ENCODE data around the gene FAM177B.

The FAM177B gene
- 0 to 1.7 (median 0.30) reads per million in 9 experiments for total RNA-seq

DNA sequence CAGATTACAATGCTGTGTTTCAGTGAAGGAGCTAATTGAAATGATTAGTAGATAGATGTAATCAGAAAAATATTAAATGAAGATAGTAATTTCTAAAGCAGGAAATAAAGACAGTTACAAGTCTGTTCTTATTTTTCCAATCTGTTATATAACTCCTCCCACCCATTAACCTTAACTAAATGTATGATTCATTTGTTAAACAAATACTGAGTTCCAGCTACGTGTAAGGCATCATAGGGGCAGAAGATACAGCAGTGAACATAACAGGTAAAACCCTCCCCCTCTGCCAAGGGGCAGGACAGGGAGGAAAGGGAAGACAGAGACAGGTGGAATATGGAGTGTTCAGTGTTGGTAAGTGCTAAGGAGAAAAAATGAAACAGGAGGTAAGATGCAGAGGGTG lies at the start of gene FAM177B:
FAM177B (plus strand) TSS at position 231 of the 400 bp plus-strand sequence. CDS start 9,344 bp downstream, outside the sequence.
- no peak within 1 kb of the TSS for H3K27ac Mint-ChIP-seq
- no peak within 1 kb of the TSS for H3K4me3 Mint-ChIP-seq
- no peaks in the 10 kb centered on the region for H3K27me3 Mint-ChIP-seq
- DNase-seq (no peak), ATAC-seq (replicated peaks) (no peak)
- H3K4me1 Mint-ChIP-seq (ENCODE audit: low read depth in 2 of 2): peaks cover 0 to 1% of the 10 kb centered on the region in 2 donors
- peaks cover 35% of the 10 kb centered on the region for H3K36me3 Mint-ChIP-seq (ENCODE audit: insufficient read depth)
- H3K9me3 Mint-ChIP-seq: no peaks in the 10 kb centered on the region

DNA sequence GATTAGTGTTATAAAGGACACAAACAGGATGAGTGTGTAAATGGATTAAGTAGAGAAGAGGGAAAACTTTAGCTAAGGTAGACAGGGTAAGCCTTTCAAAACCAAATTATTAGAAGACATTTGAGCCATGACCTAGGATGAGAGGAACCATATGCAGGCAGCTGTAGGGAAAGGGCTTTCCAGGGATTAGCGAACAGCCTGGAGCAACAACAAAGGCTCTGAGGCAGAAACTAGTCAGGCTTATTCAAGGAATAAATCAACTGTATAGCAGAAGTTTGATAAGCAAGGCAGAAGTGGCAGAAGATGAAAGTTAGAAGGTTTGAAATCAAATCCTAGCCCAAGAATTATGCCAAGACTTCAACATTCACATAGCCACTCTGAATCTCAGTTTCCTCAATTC lies 46.0 kb upstream of the FAM177B start:
- no peaks in the 10 kb centered on the region for H3K27me3 Mint-ChIP-seq
- no peak for DNase-seq
- no peak for ATAC-seq (replicated peaks)
- no peaks in the 10 kb centered on the region for H3K9me3 Mint-ChIP-seq
- peaks cover 22% of the 10 kb centered on the region for H3K36me3 Mint-ChIP-seq (ENCODE audit: insufficient read depth)
- no peak overlapping the region for H3K4me3 Mint-ChIP-seq
- H3K27ac Mint-ChIP-seq: peak overlapping the region; percentile 5 to 18
- peaks cover 9 to 32% of the 10 kb centered on the region in 2 donors for H3K4me1 Mint-ChIP-seq (ENCODE audit: low read depth in 2 of 2)

DNA sequence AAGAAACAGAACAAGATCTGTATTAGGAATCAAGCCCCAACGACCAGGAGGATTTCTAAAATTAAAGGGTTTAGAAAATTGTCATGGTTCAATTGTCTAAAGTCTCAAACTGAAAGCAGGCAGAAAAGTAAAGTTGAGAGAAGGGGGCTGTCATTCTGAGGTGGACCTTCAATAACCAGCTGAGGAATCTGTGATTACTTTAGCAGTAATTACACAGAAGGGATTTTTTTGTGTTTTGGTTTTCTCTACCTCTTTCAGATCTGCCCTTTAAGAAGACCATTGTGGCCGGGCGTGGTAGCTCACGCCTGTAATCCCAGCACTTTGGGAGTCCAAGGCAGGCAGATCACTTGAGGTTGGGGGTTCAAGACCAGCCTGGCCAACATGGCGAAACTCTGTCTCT lies 42.1 kb upstream of the FAM177B start:
- H3K9me3 Mint-ChIP-seq: no peaks in the 10 kb centered on the region
- no peak for ATAC-seq (replicated peaks)
- peaks cover 33% of the 10 kb centered on the region for H3K36me3 Mint-ChIP-seq (ENCODE audit: insufficient read depth)
- DNase-seq: no peak
- no peaks in the 10 kb centered on the region for H3K27me3 Mint-ChIP-seq
- peak overlapping the region in 1 of 2 donors; percentile 23 for H3K27ac Mint-ChIP-seq
- H3K4me1 Mint-ChIP-seq (ENCODE audit: low read depth in 2 of 2): peaks cover 11 to 33% of the 10 kb centered on the region in 2 donors
- H3K4me3 Mint-ChIP-seq: no peak overlapping the region

DNA sequence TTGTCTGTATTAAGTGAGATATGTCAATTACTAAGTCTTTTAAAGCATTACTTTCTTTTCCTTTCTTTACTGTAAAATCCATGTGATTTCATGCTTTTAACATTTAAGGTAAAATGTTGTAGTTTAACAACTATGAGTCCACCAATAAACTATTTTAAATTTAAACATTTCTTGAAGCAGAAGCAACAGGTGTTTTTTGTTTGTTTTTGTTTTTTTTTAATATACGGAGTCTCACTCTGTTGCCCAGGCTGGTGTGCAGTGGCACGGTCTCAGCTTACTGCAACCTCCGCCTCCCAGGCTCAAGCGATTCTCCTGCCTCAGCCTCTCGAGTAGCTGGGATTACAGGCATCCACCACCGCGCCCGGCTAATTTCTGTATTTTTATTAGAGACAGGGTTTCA lies 40.3 kb upstream of the FAM177B start:
- Mint-ChIP-seq H3K27ac (no peak overlapping the region), H3K4me3 (no peak overlapping the region), H3K9me3 (no peaks in the 10 kb centered on the region), H3K4me1 (ENCODE audit: low read depth in 2 of 2) (peaks cover 11 to 28% of the 10 kb centered on the region in 2 donors), H3K27me3 (no peaks in the 10 kb centered on the region), H3K36me3 (ENCODE audit: insufficient read depth) (peaks cover 46% of the 10 kb centered on the region)
- ATAC-seq (replicated peaks) (no peak), DNase-seq (no peak)

DNA sequence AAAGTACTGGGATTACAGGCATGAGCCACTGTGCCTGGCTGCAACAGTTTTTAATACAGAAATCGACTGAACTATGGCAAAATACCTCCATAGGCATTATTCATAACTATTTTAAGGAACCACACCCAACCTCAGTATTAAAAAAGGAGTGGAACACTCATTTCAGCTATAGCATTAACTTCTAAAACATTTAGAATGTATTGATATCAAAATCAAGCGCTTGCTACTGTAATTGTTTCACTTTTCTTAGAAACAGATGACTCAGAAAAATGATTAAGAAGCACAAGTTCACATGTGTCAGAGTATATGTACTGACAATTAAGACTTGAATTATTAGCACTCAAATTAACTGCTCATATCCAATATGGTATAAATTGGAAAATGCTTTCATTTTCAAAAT lies 39.8 kb upstream of the FAM177B start:
- H3K27me3 Mint-ChIP-seq: no peaks in the 10 kb centered on the region
- ATAC-seq (replicated peaks) (no peak), DNase-seq (no peak)
- H3K4me1 Mint-ChIP-seq (ENCODE audit: low read depth in 2 of 2): peaks cover 11 to 28% of the 10 kb centered on the region in 2 donors
- no peak overlapping the region for H3K27ac Mint-ChIP-seq
- H3K9me3 Mint-ChIP-seq: no peaks in the 10 kb centered on the region
- no peak overlapping the region for H3K4me3 Mint-ChIP-seq
- H3K36me3 Mint-ChIP-seq (ENCODE audit: insufficient read depth): peaks cover 46% of the 10 kb centered on the region

DNA sequence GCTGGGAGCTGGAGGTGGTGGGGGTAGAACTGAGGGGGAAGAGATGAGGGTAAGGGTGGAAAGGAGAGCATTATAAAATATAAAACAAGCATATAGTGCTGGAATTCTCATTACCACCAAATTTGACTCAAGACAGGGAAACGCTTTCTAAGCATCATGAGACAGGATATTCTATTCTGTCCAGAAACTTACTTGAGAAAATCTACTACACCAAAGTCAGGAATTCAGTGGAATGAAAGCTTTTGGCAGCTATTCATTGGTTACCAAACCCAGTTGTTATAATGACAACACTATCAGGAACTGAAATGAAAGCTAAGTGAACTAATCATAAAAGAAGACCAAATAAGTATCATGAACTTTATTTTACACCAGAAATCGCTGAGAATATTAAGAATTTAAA lies 39.2 kb upstream of the FAM177B start:
- Mint-ChIP-seq H3K27ac (peak overlapping the region in 1 of 2 donors; percentile 26), H3K36me3 (ENCODE audit: insufficient read depth) (peaks cover 52% of the 10 kb centered on the region), H3K27me3 (no peaks in the 10 kb centered on the region), H3K9me3 (no peaks in the 10 kb centered on the region), H3K4me3 (no peak overlapping the region), H3K4me1 (ENCODE audit: low read depth in 2 of 2) (peaks cover 11 to 28% of the 10 kb centered on the region in 2 donors)
- DNase-seq: no peak
- ATAC-seq (replicated peaks): no peak

DNA sequence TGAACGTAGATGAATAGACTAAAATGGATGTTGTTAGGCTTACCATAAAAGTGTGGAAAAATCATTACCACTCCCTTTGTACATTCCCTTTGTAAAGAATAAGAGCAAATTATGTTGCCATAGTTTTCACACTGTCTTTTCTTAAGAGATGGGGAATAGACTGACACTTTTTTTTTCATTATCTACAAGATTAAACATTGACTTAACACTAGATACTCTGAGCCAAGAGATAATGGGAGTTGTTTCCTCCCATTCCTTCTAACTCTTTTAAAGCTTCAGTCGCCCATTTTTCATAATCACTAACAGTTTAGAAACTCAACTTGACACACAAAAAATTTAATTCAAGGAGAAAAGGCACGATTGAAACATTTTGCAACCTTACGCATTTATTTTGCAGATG lies 34.8 kb upstream of the FAM177B start:
- H3K4me3 Mint-ChIP-seq: no peak overlapping the region
- H3K9me3 Mint-ChIP-seq: no peaks in the 10 kb centered on the region
- no peak overlapping the region for H3K27ac Mint-ChIP-seq
- no peaks in the 10 kb centered on the region for H3K27me3 Mint-ChIP-seq
- peaks cover 9 to 39% of the 10 kb centered on the region in 2 donors for H3K4me1 Mint-ChIP-seq (ENCODE audit: low read depth in 2 of 2)
- DNase-seq (no peak), ATAC-seq (replicated peaks) (no peak)
- H3K36me3 Mint-ChIP-seq (ENCODE audit: insufficient read depth): peaks cover 43% of the 10 kb centered on the region

DNA sequence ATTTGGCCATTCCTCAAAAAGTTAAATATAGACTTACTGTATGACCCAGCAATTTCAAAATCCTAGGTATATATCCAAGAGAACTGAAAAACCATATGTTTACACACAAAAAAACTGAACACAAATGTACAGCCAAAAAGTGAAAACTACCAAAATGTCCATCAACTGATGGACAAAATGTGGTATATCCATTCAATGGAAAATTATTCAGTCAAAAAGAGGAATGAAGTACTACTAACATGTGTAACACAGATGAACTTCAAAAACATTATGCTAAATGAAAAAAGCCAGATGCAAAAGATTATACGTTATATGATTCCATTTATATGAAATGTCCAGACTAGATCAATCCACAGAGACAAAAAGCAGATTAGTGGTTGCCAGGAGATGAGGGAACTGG lies 32.7 kb upstream of the FAM177B start:
- ATAC-seq (replicated peaks) (no peak), DNase-seq (no peak)
- no peaks in the 10 kb centered on the region for H3K9me3 Mint-ChIP-seq
- H3K27me3 Mint-ChIP-seq: no peaks in the 10 kb centered on the region
- H3K4me3 Mint-ChIP-seq: no peak overlapping the region
- H3K4me1 Mint-ChIP-seq (ENCODE audit: low read depth in 2 of 2): peaks cover 9 to 33% of the 10 kb centered on the region in 2 donors
- peak overlapping the region in 1 of 2 donors; percentile 58 for H3K27ac Mint-ChIP-seq
- peaks cover 35% of the 10 kb centered on the region for H3K36me3 Mint-ChIP-seq (ENCODE audit: insufficient read depth)

DNA sequence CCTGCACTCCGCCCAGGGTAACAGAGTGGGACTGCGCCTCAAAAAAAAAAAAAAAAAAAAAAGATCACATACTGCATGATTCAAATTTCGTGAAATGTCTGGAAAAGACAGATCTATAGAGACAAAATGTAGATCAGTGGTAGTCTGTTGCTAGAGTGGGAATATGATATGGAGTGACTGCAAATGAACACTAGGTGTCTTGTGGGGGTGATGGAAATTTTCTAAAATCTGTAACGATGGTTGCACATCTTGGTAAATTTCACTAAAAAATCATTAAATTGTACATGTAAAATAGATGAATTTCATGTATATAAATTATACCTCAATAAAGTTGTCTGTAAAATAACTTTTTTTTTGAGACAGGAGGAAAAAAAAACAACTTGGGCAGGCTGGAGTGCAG lies 30.2 kb upstream of the FAM177B start:
- ATAC-seq (replicated peaks) (no peak), DNase-seq (no peak)
- H3K4me3 Mint-ChIP-seq: no peak overlapping the region
- H3K9me3 Mint-ChIP-seq: no peaks in the 10 kb centered on the region
- H3K27ac Mint-ChIP-seq: peak overlapping the region in 1 of 2 donors; percentile 51
- no peaks in the 10 kb centered on the region for H3K27me3 Mint-ChIP-seq
- peaks cover 25 to 56% of the 10 kb centered on the region in 2 donors for H3K4me1 Mint-ChIP-seq (ENCODE audit: low read depth in 2 of 2)
- peaks cover 25% of the 10 kb centered on the region for H3K36me3 Mint-ChIP-seq (ENCODE audit: insufficient read depth)

DNA sequence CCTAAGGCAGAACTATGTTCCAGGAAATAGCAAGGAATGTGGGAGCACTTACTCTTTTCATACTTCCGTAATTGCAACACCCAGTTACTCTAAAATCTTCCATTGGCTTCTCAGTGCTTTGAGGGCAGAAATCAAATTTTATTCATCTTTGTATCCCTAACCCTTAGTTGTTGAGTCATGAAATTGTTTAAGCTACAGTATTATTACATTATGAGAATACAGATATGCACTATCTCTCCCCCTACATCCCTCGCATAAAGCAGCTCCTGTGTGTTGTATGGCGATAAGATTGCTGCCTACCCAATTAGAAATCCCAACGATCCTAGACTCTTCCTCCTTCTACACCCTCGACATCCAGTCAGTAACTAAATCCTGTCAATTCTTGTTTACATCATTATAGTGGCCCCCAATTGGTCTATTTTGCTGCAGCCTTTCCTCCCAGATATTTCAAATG lies 27.3 kb upstream of the FAM177B start:
- no peaks in the 10 kb centered on the region for H3K27me3 Mint-ChIP-seq
- H3K9me3 Mint-ChIP-seq: no peaks in the 10 kb centered on the region
- no peak overlapping the region for H3K27ac Mint-ChIP-seq
- no peak for DNase-seq
- no peak for ATAC-seq (replicated peaks)
- H3K36me3 Mint-ChIP-seq (ENCODE audit: insufficient read depth): peaks cover 47% of the 10 kb centered on the region
- H3K4me1 Mint-ChIP-seq (ENCODE audit: low read depth in 2 of 2): peaks cover 34 to 39% of the 10 kb centered on the region in 2 donors
- H3K4me3 Mint-ChIP-seq: peak overlapping the region; percentile 94 to 98

DNA sequence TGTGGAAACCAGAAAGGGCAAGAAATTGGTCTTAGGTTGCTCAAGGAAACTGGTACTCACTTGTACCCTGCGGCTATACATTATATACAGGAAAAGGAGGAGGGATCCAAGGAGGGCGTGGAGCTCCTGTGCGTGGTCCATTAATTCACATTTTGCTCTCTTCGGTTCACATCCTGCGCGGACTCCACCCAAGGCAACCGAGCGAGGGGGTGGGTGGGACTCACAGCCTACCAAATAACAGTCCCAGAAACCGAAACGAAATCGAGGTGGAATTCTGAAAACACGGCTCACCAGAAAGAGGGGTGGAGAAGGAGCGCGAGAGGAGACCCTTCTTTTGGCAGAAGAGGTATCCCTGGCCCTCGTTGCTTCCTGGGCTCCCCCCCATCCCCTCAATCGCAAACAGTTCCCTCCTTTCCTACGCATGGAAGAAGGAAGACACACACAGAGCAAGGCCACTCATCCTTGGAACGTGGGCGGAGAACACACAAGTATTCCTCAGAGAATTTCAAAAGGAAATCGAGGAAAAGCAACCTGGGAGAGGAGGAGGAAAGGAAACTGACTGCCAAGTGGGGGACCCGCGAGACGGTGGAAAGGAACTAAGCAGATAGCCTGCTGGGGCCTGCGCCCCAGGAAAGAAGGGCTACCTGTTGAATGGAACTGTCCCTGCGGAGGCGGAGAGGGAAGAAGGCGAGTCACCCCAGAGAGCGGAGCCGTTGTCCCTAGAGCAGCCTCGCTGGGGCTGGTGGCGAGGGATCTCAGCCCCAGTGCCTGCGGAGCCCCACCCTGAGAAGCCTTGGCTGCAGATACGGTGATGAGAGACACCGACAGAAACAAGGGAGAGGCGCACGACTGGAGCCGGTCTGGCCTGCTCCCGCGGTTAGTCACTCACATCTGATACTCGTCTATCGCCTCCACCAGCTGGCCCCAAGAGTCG lies 25.4 kb upstream of the FAM177B start:
- H3K27me3 Mint-ChIP-seq: no peaks in the 10 kb centered on the region
- H3K27ac Mint-ChIP-seq: peak overlapping the region; percentile 97 to 99
- ATAC-seq (replicated peaks) (peak; percentile 42), DNase-seq (peak; percentile 36 to 46 (median 38))
- H3K36me3 Mint-ChIP-seq (ENCODE audit: insufficient read depth): peaks cover 61% of the 10 kb centered on the region
- peak overlapping the region; percentile 94 to 98 for H3K4me3 Mint-ChIP-seq
- no peaks in the 10 kb centered on the region for H3K9me3 Mint-ChIP-seq
- H3K4me1 Mint-ChIP-seq (ENCODE audit: low read depth in 2 of 2): peaks cover 31 to 32% of the 10 kb centered on the region in 2 donors

DNA sequence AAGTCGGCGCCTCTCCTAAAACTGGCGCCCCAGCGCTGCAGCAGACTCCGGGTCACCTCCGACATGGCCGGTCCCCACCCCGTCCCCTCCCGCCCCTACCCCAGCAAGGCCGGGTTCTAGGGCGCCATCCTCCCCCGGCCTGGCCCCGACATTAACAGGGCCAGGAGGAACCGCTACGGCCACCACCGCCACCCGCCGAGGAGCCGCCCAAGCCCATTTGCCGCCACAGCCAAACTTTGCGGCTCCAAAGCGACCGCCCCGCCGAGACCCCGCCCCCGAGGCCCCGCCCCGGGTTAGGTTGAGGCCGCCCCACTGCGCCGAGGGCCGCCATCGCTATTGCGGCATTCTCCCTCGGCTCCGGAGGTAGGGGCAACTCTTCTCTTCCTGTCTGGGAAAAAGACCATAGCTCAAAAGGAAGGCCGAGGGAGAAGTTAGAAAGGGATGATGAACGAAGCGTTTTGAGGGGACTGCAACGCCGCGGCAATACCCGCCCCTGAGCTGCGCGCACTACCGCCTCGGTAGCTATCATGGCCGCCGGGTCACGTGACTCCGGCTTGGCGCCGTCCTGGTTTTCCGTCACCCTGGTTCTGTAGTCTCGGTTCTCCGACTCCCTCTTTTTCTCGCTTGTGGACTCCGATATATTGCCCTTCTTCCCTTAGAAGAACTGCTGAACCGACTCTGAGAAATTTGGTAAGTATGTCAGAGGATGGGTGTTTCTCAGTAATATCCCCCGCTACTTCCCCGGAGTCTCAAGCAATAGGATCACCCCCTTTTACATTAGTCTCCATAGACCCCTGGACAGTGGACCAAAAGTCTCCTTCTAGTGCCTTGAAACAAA lies 24.5 kb upstream of the FAM177B start, which contains the start of the genes AIDA and BROX:
AIDA (minus strand) TSS at position 239 of the 838 bp plus-strand sequence; CDS start at position 65, 174 bp downstream.
BROX (plus strand) TSS at position 312 of the 838 bp plus-strand sequence. CDS start 3,136 bp downstream, outside the sequence.
- Mint-ChIP-seq H3K9me3 (no peaks in the 10 kb centered on the region), H3K4me1 (ENCODE audit: low read depth in 2 of 2) (peaks cover 31 to 33% of the 10 kb centered on the region in 2 donors), H3K27ac (peak within 1 kb of the TSS; percentile 97 to 99), H3K27me3 (no peaks in the 10 kb centered on the region), H3K36me3 (ENCODE audit: insufficient read depth) (peaks cover 64% of the 10 kb centered on the region), H3K4me3 (peak within 1 kb of the TSS; percentile 94 to 98)
- ATAC-seq (replicated peaks) (peak; percentile 74), DNase-seq (peak; percentile 97 to 98 (median 97))

All from effector memory CD8-positive, alpha-beta T cell (primary cell).